Pons (tissue), 1 donor: ENCODE measurements around the gene ARHGAP31.
"Not testable (repeated sequence)": the region's sequence is repeated elsewhere in the genome, so short reads cannot be mapped to it uniquely, and the experiment has no call there.

Experiments
- DNase-seq: peaks from one replicate; pipeline ENCODE4 v3.0.0-alpha.2; 2016; ENCODE audit warnings: low spot score

ARHGAP31 gene

DNA sequence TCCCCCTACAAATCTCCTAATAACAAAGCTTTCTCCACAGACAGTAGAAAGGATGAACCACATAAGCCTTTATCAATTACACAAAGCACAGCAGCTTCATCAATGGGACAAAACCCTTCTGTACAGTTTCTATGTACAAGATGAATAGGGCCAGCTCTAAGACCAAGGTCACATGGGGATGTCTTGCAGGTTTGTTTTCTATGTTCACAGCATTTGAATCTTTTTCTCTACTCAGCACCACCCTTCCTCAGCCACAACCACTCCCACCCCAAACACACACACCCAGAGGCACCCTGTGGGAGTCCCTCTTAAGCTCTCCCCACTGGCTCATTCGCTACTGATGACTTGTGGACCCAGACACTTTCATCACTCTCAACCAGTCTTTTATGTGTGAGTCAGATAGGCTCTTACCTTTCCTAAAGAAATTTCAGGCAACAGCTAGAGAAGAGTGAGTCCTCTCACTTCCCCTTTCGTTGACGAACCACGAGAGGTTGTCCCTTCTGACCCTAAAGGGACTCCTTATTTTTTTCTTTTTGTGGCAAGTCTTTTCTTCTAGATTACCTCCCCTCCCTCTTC, 57.9 kb downstream of the ARHGAP31 start:
- DNase-seq = peak; percentile 49

DNA sequence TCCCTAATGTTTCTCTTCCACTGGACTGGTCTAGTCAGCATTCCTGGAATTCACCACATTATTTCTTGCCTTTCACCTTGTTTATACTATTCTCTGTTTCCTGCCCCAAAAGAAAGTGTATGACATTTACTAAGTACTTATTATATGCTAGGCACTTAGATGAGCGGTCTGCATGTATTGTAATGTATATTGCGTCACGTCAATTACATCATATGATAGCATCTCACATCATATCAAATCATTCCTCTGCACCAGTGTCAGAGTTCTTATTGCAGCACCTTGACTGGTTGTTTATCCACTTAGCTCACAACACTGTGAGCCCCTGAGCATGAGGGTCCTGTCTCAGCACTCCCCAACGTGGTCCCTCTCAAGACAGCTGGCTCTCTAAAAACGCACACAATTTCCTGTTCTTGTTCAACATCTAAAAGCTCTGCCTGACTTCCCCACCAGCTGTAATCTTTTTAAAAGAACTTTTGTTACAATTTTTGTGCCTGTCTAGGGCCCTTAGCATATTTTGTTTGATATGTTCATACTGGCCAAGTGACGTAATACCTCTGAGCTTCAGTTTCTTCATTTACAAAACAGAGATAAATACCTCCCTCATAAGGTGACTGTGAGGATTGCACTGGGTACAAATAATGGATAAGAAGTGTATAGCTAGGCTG, 58.8 kb downstream of the ARHGAP31 start:
- no peak for DNase-seq

DNA sequence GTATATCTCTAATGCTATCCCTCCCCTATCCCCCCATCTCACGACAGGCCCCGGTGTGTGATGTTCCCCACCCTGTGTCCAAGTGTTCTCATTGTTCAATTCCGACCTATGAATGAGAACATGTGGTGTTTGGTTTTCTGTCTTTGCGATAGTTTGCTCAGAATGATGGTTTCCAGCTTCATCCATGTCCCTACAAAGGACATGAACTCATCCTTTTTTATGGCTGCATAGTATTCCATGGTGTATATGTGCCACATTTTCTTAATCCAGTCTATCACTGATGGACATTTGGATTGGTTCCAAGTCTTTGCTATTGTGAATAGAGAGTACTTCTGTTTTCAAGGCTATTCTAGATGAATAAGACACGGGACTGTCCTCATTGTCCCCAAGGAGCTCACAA, 61.4 kb downstream of the ARHGAP31 start:
- not testable (repeated sequence) for DNase-seq

DNA sequence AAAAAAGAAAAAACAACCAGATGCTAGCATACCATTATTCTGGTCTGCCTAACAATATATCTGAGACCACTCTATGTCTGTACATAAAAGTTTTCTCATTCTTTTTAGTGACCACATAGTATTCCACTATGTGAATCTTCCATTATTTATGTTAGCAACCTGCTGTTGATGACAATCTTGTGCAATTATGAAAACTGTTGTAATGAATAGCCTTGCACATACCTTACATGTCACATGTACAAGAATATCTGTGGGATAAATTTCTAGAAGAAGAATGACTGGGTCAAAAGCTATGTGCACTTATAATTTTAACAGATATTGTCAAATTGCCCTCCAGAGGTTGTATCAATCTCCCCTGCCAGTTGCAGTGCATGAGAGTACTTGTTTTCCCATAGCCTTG, 62.5 kb downstream of the ARHGAP31 start:
- DNase-seq = no peak

DNA sequence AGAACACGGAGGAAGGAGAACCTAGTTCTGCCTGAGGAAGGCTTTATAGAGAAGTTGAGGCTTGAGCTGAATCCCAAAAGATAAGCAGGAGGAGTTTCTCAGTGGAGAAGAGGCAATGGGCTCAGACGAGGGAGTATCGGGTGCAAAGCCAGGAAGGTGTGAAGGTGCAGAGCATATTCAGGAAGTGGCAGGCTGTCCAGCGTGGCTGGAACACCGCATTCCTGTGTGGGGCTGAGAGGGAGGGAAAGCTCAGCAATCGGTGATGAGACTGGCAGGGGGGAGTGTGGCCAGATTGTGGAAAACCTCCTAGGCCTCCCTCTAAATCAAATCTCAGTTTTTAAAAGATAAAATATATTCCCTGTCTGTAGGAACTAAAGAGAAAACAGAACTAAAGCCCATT, 63.0 kb downstream of the ARHGAP31 start:
- DNase-seq = no peak

DNA sequence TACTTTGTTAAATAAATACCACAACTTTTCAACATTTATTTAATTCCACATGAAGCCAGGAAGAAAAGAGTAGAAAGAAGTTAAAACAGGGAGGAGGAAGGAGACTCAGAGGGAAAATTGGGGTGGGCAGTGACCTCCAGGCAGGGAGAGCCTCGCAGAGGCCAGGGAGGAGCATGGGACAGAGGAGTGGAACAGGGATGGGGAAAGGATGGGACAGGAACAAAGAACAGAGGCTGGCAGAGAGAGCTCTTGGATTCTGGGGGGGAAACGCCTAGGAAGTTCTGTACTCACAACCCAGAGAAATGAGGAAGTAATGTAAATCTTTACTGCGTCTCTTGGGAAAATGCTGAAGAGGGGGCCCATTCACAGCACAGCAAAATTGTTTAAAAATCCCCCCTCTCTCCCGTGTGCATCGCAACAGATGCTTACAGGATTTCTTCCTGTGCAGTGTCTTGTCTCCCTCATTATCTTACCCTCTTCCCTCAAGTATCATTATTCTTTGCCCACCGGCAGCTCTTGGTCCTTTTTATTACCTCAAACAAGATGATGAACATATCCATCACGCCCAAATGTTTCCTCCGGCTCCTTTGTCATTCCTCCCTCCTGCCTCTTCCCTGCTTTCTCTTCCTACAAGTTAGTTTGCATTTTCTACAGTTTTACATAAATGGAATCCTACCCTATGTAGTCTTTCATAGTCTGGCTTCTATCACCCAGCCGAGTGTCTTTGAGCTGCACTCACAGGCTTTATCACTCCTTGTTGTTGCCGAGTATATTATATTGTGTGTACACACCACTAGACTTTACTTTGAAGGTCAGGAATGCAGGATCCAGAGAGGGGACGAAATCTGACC, 65.5 kb downstream of the ARHGAP31 start:
- no peak for DNase-seq

DNA sequence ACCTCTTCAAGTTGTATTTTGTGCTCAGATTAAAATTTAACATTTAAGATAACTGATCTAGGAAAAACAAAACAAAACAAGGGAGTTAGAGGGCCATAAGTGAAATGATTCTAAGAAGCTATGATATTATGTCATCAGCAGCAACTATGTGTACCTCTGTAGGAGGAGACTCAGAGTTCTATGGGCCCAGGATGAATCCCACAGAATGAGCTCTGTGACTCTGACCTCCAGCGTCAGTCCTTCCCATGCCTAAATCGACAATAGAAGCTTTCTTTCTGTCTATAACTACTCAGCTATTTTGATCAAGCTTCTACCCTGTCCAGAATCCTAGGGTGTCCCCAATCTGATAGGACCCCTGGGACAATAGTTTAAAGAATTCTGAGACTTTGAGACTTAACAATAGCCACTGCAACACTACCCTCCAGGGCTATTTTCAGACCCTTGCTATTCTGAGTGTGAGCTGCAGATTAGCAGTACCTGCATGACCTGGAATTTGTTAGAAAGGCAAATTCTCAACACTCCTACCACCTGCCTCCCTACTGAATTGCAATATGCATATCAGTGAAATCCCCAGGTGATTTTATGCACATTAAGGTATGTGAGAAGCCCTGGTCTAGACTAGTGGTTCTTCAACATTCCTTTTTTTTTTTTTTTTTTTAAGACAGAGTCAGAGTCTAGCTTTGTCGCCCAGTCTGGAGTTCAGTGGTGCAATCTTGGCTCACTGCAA, 66.7 kb downstream of the ARHGAP31 start:
- no peak for DNase-seq

DNA sequence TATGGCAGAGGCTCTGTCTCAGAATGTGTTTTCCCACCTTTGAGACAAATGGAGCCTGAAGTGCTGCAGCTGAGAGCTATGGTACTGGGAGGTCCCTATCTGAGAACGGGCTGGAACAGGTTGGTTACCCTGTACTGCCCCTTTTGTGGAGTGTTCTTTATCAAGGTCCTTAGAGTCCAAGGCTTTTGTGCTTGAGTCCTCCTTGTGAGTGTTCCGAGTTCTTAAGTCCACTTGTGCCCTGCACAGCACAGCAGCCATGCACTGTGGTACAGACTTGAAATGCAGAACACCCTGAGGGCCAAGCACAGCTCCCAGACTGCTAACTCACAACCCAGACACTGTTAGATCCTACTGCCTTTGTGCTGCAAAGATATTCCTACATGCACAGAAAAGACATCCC, 67.8 kb downstream of the ARHGAP31 start:
- no peak for DNase-seq

DNA sequence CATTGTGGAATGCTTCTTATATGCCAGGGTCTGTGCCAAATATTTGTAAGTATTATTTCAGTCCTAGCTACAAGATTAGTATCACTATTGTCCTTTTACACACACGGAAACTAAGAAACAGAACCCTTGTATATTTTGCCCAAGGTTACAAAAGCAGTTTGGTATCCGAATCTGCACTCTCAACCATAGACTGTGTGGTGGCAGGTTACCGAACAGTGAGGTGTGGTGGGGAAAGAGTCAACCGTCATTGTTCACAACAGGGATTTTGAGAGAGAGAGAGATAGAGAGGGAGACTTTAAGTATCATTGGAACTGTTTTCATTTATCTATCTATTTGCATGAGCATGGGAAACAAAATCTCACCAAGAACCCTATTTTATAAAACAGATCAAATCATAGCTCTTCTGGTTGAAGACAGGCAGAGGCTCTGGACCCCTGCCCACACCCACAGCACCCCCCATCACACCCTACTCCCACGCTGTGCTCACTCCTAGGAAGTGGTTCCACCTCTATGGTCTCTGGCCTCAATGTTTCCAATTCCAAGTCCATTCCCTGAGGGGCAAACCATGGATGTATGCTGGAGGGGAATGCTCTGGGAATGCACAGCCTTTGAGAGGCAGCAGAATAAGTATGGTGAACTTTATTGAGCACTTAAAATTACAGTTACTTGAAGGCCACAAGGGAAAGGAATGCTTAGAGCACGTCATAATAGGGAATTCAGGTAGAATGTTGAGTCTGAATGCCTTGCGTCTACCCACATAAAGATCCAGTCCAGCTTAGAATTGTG, 69.0 kb downstream of the ARHGAP31 start:
- no peak for DNase-seq

DNA sequence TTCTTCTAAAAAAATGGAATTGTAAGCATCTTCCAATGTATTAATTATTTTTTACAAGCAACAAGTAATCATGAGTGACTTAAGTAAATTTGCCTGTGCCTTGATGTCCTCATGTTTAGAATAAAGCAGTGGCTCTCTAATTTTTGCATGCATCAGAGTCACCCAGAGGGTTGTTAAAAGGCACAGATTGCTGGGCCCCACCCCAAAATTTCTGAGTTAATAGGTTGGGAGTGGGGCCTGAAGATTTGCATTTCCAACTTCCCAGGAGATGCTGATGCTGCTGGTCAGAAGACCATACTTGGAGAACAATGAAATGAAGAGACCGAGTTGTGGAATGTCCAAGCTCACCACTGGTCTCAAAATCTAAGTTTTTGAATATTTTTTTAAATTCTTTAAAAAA, 70.2 kb downstream of the ARHGAP31 start:
- DNase-seq = no peak

DNA sequence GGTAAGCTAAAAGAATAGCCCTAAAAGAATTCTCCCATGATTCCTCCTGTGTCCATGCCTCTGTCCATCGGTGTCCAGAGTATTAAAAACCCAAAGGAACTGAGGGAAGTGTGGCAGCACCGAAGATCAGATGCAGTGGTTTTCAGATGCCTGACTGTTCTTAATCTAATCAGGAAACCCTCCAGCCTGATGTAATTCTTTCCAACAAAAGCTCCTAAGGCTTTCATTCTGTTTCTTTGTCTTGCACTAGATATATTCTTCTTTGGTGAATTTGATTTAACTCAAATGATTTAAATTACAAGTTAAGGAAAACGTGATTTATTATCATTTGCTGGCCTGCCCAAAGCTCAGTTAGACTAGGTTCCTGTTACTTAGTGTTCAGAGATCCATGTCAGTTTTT, 71.2 kb downstream of the ARHGAP31 start:
- no peak for DNase-seq

DNA sequence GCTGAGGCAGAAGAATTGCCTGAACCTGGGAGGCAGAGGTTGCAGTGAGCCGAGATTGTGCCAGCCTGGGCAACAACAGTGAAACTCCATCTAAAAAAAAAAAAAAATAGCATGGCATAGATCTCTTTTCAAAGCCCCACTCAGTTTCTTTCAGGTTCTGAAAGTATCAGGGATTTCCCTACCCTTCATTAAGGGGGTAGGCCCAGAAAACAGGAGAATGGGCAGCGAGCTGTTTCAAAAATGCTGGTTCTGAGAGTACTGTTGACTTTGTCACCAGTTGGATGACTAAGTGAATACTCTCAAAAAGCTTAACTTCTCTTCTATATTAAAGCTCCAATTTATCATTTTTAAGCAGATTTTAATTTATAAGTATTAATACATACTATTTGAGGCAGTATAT, 72.8 kb downstream of the ARHGAP31 start:
- DNase-seq = no peak

DNA sequence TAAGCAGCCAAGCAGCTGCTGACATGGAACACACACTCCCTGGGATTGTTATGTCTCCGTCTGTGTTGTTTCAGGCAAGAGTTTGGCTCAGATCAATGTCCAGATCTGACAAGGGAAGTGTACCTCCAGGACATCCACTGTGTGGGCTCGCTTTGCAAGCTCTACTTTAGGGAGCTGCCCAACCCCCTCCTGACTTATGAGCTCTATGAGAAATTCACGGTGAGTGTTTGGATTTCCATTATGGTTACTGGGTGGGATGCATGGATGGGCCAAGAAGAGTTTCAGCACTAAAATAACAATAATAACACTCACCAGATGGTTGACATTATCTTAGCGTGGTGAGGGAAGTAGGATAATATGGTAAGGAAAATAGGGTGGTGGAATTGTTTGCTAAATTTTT, 74.1 kb downstream of the ARHGAP31 start:
- no peak for DNase-seq

DNA sequence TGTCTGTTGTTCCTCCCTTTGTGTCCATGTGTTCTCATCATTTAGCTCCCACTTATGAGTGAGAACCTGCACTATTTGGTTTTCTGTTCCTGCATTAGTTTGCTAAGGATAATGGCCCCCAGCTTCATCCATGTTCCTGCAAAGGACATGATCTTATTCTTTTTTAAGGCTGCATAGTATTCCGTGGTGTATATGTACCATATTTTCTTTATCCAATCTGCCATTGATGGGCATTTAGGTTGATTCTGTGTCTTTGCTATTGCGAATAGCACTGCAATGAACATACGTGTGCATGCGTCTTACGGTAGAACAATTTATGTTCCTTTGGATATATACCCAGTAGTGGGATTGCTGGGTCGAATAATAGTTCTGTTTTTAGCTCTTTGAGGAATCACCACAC, 77.6 kb downstream of the ARHGAP31 start:
- not testable (repeated sequence) for DNase-seq

DNA sequence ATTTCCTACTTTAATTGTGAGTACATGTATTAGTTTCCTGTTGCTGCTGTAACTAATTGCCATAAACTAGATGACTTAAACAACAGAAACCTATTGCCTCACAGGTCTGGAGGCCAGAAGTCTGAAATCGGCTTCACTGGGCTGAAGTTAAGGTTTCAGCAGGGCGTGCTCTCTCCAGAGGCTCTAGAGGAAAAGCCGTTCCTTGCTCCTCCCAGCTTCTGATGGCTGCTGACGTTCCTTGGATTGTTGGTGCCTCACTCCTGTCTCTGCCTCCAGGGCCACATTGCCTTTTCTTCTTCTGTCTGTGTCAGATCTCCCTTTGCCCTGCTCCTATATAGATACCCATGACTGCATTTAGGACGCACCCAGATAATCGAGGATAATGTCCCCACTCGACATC, 80.9 kb downstream of the ARHGAP31 start:
- no peak for DNase-seq

DNA sequence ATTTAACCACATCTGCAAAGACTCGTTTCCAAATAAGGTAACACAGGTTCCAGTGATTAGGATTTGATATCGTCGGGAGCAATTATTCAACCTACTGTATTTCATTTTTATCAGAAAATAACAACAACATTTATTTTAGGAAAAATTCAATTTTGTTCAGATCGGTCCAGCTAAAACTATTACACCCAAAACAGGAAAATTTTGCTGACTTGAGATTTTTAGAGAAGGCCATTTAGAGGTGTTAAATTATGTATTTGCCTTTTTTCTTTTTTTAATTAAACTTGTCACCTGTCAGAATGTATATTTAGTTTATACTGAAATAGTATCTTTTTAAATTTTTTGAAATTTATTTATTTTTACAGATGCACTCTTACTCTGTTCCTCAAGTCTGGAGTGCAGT, 81.3 kb downstream of the ARHGAP31 start:
- no peak for DNase-seq

DNA sequence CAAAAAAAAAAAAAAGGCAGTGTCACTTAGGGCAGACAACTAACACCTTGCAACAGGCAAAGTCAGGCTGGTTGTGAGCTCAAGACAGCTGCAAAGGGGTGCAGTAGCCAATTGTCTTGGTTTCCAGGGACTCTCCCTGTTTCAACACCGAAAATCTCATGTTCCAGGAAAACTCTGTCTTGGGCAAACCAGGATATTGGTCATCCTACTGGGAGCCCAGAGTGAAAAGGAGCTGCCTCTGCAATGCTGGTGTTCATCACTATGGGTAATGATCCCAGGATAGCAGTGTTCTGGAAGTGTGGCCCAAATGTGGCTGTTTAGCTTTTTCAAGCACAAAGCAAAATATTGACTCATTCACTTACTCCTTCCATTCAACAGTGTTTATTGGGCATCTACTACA, 82.6 kb downstream of the ARHGAP31 start:
- no peak for DNase-seq

DNA sequence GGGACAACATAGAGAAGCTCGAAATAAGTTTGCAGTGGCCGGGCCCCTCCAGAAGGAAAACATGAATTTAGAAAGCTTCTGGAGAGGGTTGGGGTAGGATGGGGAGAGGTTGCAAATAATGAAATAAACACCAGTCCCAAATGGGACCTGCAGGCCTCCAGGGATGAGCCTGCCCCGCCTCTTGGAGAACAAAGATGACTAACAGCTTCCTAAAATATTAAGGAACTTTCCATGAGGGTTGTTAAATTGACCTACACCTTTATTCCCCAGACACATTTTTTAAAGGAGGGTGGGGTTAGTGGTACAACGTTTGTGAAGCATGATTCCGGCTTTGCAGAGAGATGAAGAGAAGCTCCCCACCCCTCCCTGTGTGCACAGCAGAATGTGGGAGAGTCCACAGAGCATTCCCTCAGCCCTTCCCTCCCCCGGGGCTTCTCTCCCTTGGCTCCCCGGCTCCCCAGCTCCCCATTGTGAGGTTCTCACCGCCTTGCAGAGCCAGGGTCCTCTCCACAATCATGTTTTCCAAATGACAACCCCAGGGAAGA, 84.1 kb downstream of the ARHGAP31 start:
- no peak for DNase-seq

DNA sequence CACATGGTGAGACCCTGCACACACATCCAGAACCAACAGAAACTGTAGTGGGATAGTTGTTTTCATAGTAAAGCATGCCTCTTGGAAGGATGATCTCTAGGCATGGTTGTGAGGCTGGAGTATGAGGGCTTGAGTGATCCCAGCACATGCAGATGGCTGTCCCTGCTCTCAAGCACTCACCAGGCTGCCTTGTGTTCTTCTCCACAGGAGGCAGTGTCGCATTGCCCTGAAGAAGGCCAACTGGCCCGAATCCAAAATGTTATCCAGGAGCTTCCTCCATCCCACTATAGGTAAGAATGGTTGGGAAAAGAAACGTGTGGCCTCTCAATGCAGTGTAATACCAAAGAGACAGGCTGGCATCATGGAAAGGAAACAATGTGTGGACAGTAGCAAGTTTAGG, 86.5 kb downstream of the ARHGAP31 start:
- no peak for DNase-seq

DNA sequence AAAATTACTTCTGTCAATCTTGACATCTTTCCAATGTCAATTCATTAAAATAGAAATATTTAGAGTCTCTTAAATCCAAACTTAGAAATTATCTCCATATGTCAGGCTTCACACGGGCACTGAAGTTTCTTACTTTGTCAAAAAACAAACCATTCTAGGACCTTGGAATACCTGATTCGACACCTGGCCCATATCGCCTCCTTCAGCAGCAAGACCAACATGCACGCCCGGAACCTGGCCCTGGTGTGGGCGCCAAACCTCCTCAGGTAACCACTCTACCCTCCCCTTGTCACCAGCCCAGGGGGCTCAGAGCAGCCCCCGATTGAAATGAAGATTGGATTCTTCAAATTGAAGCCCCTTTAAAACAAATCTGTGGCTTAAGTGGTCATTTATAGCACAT, 88.0 kb downstream of the ARHGAP31 start:
- DNase-seq = no peak

DNA sequence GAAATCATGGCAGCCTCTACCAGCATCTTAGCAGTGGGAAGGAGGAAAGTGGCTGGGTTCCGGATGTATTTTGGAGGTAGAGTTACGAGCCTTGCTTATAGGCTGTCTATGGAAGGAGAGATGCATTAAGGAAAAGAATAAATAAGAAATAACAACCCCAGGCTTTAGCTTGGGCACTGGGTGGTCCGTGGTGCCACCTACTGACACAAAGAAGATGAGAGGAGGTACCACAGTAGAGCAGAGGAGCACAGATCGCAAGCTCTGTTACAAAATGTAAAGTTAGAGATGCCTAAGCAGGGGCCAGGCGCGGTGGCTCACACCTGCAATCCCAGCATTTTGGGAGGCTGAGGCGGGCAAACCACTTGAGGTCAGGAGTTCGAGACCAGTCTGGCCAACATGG, 94.4 kb downstream of the ARHGAP31 start:
- DNase-seq = no peak

DNA sequence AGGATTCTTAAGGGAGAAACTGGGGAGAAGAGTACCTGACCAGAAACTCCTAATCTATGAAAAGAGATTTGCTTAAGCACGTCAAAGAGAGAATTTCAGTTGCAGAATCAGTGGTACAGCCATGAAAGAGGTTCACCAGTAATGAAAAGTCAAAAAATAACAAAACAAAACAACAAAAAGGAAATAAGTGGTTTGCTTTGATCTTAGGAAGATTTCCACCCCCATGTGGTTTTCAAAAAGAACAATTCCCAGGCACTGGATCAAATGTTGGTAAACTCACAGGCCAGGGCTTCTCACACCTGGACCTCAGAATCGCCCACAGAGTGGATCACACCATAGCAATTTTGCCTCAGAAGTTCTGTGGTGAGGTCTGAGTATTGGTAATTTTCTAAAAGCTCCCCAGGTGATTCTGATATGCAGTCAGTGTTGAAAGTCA, 101.8 kb downstream of the ARHGAP31 start:
- DNase-seq = no peak
